NCI-H1930 (cell line): ENCODE results near the gene PRR29.
"Not testable (repeated sequence)": the region's sequence is repeated elsewhere in the genome, so short reads cannot be mapped to it uniquely, and the experiment has no call there.

ENCODE experiments used
- DNase-seq, 2 experiments: peaks; one replicate each; lab custom pipeline; 2025; lab: John Stamatoyannopoulos, UW

The PRR29 gene

GRCh38 chr17:63974594-63975192 is 23.5 kb upstream of the PRR29 start:
- DNase-seq, result no peak

- no peak for DNase-seq
Observed at GRCh38 chr17:63975541-63976092, 22.5 kb upstream of the PRR29 start.

- no peak for DNase-seq
Observed at GRCh38 chr17:63976702-63977101, 21.4 kb upstream of the PRR29 start.

GRCh38 chr17:63978272-63979200 is 19.6 kb upstream of the PRR29 start:
- DNase-seq, result no peak

- not testable (repeated sequence) for DNase-seq
Observed at GRCh38 chr17:63982641-63983040, 15.5 kb upstream of the PRR29 start.

- no peak for DNase-seq
Observed at GRCh38 chr17:63983320-63983719, 14.8 kb upstream of the PRR29 start.

GRCh38 chr17:63984236-63984635 is 13.9 kb upstream of the PRR29 start:
- DNase-seq, result no peak

GRCh38 chr17:63984651-63985386 is 13.3 kb upstream of the PRR29 start:
- no peak for DNase-seq

- DNase-seq, result no peak
Observed at GRCh38 chr17:63985387-63986140, 12.6 kb upstream of the PRR29 start.

GRCh38 chr17:63986821-63987220 is 11.3 kb upstream of the PRR29 start:
- DNase-seq, result no peak

- DNase-seq, result no peak
Observed at GRCh38 chr17:63987221-63988126, 10.7 kb upstream of the PRR29 start.

- DNase-seq, result no peak
Observed at GRCh38 chr17:63988127-63988478, 10.0 kb upstream of the PRR29 start.

- DNase-seq, result no peak
Observed at GRCh38 chr17:63988741-63989621, 9.2 kb upstream of the PRR29 start.

- no peak for DNase-seq
Observed at GRCh38 chr17:63989622-63990345, 8.4 kb upstream of the PRR29 start.

GRCh38 chr17:63991611-63992010 is 6.5 kb upstream of the PRR29 start:
- DNase-seq, result no peak

GRCh38 chr17:63993368-63993985 is 4.7 kb upstream of the PRR29 start:
- no peak for DNase-seq

- no peak for DNase-seq
Observed at GRCh38 chr17:63995626-63996025, 2.5 kb upstream of the PRR29 start.

- no peak for DNase-seq
Observed at GRCh38 chr17:63996430-63997182, 1.5 kb upstream of the PRR29 start.
